Peyer's patch (tissue), 4 donors: ENCODE results near the gene TGFBR2. TPM values are rescaled to one million over a fixed set of nuclear protein-coding genes. Genes with fewer than 3 reads are reported as not detected.

Experiments
- DNase-seq, 3 donors: peaks; one replicate each; pipeline ENCODE4 v3.0.0-alpha.2; 2017 to 2019
- H3K27ac ChIP-seq, 4 donors: fragments of 200-600 bp; sonication (generic); one replicate each; pipeline ENCODE4 v1.5.1; 2016 to 2019
- H3K27me3 ChIP-seq, 2 donors: fragments of 200-600 bp; sonication (generic); one replicate each; pipeline ENCODE4 v1.5.1; 2019
- H3K36me3 ChIP-seq, 3 donors: fragments of 200-600 bp; sonication (generic); one replicate each; pipeline ENCODE4 v1.5.1; 2016 to 2019
- H3K4me1 ChIP-seq, 4 donors: fragments of 200-600 bp; sonication (generic); one replicate each; pipeline ENCODE4 v1.5.1; 2016 to 2019
- H3K4me3 ChIP-seq, 4 donors: fragments of 200-600 bp; sonication (generic); 1 replicate in 3 of 4; 2 replicates in 1 of 4; pipeline ENCODE4 v1.5.1; 2016 to 2019; ENCODE audit warnings: mild to moderate bottlenecking in 1 of 4
- H3K9me3 ChIP-seq, 4 donors: fragments of 200-600 bp; sonication (generic); one replicate each; pipeline ENCODE4 v1.5.1; 2016 to 2019; ENCODE audit warnings: mild to moderate bottlenecking in 1 of 4
- CTCF ChIP-seq, 6 experiments: fragments of 450-650 bp in 4 of 6; fragments of 200-600 bp in 2 of 6; sonication (generic) in 1 of 6; IDR thresholded peaks; one replicate each; pipeline ENCODE4 v1.5.1; 2017 to 2019; ENCODE audit warnings: antibody characterized with exemption in 6 of 6, mild to moderate bottlenecking in 3 of 6, moderate library complexity in 1 of 6
- POLR2A ChIP-seq, 2 donors: fragments of 450-650 bp; IDR thresholded peaks; one replicate each; pipeline ENCODE4 v1.5.1; 2017; ENCODE audit warnings: antibody characterized with exemption in 2 of 2, mild to moderate bottlenecking in 2 of 2, moderate library complexity in 2 of 2
- total RNA-seq, 4 donors: library from RNA; depleted of rRNA; stranded (reverse); fragments of >200 nt; gene quantifications; one replicate each; pipeline ENCODE4 v1.1.0, GENCODE V29; 2016

The TGFBR2 gene
- total RNA-seq = 100 to 1,000 TPM in 2 of 4 donors, 10 to 100 TPM in 2; 51.8 to 127 (median 105) TPM

DNA sequence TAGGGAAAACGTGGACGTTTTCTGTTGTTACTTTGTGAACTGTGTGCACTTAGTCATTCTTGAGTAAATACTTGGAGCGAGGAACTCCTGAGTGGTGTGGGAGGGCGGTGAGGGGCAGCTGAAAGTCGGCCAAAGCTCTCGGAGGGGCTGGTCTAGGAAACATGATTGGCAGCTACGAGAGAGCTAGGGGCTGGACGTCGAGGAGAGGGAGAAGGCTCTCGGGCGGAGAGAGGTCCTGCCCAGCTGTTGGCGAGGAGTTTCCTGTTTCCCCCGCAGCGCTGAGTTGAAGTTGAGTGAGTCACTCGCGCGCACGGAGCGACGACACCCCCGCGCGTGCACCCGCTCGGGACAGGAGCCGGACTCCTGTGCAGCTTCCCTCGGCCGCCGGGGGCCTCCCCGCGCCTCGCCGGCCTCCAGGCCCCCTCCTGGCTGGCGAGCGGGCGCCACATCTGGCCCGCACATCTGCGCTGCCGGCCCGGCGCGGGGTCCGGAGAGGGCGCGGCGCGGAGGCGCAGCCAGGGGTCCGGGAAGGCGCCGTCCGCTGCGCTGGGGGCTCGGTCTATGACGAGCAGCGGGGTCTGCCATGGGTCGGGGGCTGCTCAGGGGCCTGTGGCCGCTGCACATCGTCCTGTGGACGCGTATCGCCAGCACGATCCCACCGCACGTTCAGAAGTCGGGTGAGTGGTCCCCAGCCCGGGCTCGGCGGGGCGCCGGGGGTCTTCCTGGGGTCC is at the start of gene TGFBR2:
Gene TGFBR2, plus strand, starts transcription at position 301 of the 731 bp plus-strand sequence. Its CDS starts 283 bp downstream, at position 584.
- Histone ChIP-seq H3K9me3 (no peaks in the 10 kb centered on the region), H3K36me3 (no peaks in the 10 kb centered on the region), H3K4me1 (peaks cover 0 to 24% (median 9%) of the 10 kb centered on the region in 4 donors), H3K4me3 (peak within 1 kb of the TSS; percentile 90 to 99 (median 96)), H3K27me3 (no peaks in the 10 kb centered on the region), H3K27ac (peak within 1 kb of the TSS; percentile 99 to 100 (median 100))
- DNase-seq = peak; percentile 93 to 98 (median 94)
- TF ChIP-seq POLR2A (IDR thresholded peaks at IDR 0.05) (peak; percentile 82 to 90), CTCF (IDR thresholded peaks at IDR 0.05) (peak in 4 of 6 experiments; percentile 14 to 66 (median 52))

- Histone ChIP-seq H3K4me1 (no peaks in the 10 kb centered on the region), H3K27me3 (no peaks in the 10 kb centered on the region), H3K27ac (no peak overlapping the region), H3K36me3 (no peaks in the 10 kb centered on the region), H3K9me3 (no peaks in the 10 kb centered on the region), H3K4me3 (no peak overlapping the region)
- DNase-seq = no peak
- TF ChIP-seq POLR2A (IDR thresholded peaks at IDR 0.05) = no peak
- TF ChIP-seq CTCF (IDR thresholded peaks at IDR 0.05) = no peak
These were observed 48.6 kb upstream of the TGFBR2 start for GRCh38 chr3:30557746-30558303.

DNA sequence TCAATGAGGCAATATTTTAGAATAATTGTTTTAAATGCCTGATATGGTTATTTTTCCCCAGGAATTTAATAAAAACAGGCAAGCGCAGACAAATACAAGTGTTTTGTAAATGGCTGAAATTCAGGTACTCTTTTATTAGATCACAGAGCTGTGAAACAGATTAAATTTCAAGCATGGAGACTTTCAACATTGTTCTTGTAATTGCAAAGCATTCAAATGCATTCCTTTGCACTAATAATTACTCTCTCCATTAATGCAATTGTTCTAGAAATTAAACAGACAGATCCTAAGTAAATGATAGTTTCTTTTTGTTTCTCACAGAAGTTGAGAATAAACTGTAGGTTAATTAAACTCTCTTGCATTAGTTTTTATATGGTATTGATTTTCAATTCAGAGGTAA is 42.4 kb upstream of the TGFBR2 start:
- TF ChIP-seq CTCF (IDR thresholded peaks at IDR 0.05) (no peak), POLR2A (IDR thresholded peaks at IDR 0.05) (no peak)
- DNase-seq = no peak
- H3K4me3 ChIP-seq = no peak overlapping the region
- H3K27ac ChIP-seq = no peak overlapping the region
- H3K27me3 ChIP-seq = no peaks in the 10 kb centered on the region
- no peaks in the 10 kb centered on the region for H3K36me3 ChIP-seq
- no peaks in the 10 kb centered on the region for H3K9me3 ChIP-seq
- H3K4me1 ChIP-seq = no peaks in the 10 kb centered on the region

DNA sequence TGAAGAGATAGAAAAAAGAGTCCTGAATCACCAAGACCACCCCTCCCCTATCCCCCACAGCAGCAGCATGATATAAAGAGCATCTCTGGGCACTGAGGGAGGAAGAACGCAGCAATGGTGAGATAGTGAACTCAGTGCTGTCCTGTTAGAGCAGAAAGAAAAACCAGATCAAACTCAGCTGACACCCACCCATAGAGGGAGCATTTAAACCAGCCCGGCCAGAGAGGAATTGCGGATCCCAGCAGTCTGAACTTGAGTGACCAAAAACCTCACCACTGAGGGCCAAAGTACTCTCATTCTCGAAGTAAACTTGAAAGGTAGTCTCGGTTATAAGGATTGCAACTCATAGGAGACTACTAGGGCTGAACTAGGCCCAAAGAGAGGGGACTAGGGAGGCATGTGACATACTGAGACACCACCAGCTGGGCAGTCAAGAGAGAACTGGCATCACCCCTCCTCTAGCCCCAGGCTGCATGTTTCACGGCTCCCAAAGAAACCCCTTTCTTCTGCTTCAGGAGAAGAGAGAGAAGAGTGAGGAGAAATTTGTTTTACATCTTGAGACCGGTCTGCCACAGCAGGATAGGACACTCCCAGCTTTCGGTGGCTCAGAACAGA is 39.2 kb upstream of the TGFBR2 start:
- no peak for DNase-seq
- Histone ChIP-seq H3K4me3 (no peak overlapping the region), H3K4me1 (no peaks in the 10 kb centered on the region), H3K27ac (no peak overlapping the region), H3K36me3 (no peaks in the 10 kb centered on the region), H3K27me3 (no peaks in the 10 kb centered on the region), H3K9me3 (no peaks in the 10 kb centered on the region)
- TF ChIP-seq POLR2A (IDR thresholded peaks at IDR 0.05) (no peak), CTCF (IDR thresholded peaks at IDR 0.05) (no peak)

DNA sequence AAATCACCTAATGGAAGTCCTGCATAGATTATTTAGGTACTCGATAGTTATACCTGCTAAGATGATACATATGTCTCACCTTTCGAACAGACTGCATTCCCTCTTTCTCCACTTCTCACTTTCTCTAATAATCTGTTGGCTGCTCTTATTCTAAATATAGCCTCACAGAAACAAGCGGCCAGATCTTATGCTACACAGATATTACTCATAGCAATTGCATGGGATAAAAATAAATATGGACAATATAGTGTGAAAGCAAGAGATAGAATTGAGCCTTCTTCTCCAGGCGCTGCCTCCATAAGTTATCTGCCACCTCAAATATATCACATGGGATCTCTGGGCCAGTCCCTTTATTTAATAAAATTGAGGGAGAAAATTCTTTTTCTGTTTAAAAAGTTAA is 29.5 kb upstream of the TGFBR2 start:
- Histone ChIP-seq H3K4me3 (no peak overlapping the region), H3K4me1 (peaks cover 0 to 15% (median 0%) of the 10 kb centered on the region in 4 donors), H3K27me3 (no peaks in the 10 kb centered on the region), H3K9me3 (no peaks in the 10 kb centered on the region), H3K36me3 (no peaks in the 10 kb centered on the region), H3K27ac (no peak overlapping the region)
- TF ChIP-seq POLR2A (IDR thresholded peaks at IDR 0.05) (no peak), CTCF (IDR thresholded peaks at IDR 0.05) (no peak)
- DNase-seq = no peak
